Hepatocyte (in vitro differentiated cells): ENCODE data around the gene CYP4F22.

Experiments used
- EZH2 ChIP-seq: fragments of 200-600 bp; sonication (generic); IDR thresholded peaks from 2 replicates; pipeline ENCODE4 v1.6.1; 2016; ENCODE audit warnings: antibody characterized with exemption, mild to moderate bottlenecking, borderline replicate concordance
- EZH2phosphoT487 ChIP-seq: fragments of 200-600 bp; sonication (generic); IDR thresholded peaks from one replicate; pipeline ENCODE4 v1.6.1; 2018; ENCODE audit warnings: antibody characterized with exemption, mild to moderate bottlenecking, low read depth, moderate library complexity; ENCODE audit not compliant: unreplicated experiment, severe bottlenecking
- TF ChIP-seq, protein P1 (sequence below): fragments of 200-600 bp; sonication (generic); IDR thresholded peaks from 2 replicates; pipeline ENCODE4 v1.5.1; 2016; ENCODE audit warnings: antibody characterized with exemption, mild to moderate bottlenecking; ENCODE audit not compliant: poor library complexity

DNA sequence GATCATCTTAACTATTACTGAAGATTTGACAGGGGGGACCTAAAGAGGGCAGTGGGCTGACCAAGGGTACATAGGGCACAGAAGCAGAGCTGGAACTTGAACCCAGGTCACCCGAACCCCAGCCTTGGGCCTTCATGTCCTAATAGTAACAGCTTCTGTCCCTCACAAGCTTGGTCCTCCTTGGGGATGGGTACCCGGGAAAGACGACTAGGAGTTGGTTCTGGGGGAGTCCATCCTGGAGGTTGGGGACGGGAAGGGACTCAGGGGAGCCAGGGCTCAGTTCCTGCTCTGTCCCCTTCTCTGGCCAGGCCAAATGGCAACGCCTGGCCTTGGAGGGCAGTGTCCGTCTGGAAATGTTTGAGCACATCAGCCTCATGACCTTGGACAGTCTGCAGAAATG, 67.1 kb downstream of the CYP4F22 start:
- TF ChIP-seq, protein P1, sequence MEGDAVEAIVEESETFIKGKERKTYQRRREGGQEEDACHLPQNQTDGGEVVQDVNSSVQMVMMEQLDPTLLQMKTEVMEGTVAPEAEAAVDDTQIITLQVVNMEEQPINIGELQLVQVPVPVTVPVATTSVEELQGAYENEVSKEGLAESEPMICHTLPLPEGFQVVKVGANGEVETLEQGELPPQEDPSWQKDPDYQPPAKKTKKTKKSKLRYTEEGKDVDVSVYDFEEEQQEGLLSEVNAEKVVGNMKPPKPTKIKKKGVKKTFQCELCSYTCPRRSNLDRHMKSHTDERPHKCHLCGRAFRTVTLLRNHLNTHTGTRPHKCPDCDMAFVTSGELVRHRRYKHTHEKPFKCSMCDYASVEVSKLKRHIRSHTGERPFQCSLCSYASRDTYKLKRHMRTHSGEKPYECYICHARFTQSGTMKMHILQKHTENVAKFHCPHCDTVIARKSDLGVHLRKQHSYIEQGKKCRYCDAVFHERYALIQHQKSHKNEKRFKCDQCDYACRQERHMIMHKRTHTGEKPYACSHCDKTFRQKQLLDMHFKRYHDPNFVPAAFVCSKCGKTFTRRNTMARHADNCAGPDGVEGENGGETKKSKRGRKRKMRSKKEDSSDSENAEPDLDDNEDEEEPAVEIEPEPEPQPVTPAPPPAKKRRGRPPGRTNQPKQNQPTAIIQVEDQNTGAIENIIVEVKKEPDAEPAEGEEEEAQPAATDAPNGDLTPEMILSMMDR: no peak
- TF ChIP-seq EZH2: no peak
- no peak for TF ChIP-seq EZH2phosphoT487
